Neural cell (in vitro differentiated cells): Measurements from ENCODE around the gene CTTNBP2NL. TPM values are rescaled to one million over a fixed set of nuclear protein-coding genes. Genes with fewer than 3 reads are reported as not detected.

Experiments used
- H2AFZ ChIP-seq: fragments of 200-600, 300-800 bp; sonication (generic), shearing (Covaris generic); 2 replicates; pipeline ENCODE4 v1.6.0; 2014; ENCODE audit warnings: low read depth, mild to moderate bottlenecking, antibody characterized with exemption, low read length, moderate library complexity
- H3F3A ChIP-seq: fragments of 200-600 bp; shearing (Covaris generic); 2 replicates; pipeline ENCODE4 v1.6.1; 2016; ENCODE audit warnings: mild to moderate bottlenecking, moderate library complexity, mixed read lengths, antibody characterized with exemption, low read length; ENCODE audit not compliant: insufficient read depth, poor library complexity, severe bottlenecking
- H3K27ac ChIP-seq: fragments of 200-600, 300-800 bp; sonication (generic), shearing (Covaris generic); 2 replicates; pipeline ENCODE4 v1.5.1; 2014; ENCODE audit warnings: mild to moderate bottlenecking, low read length, moderate library complexity
- H3K27me3 ChIP-seq: fragments of 300-800, 200-600 bp; sonication (generic), shearing (Covaris generic); 2 replicates; pipeline ENCODE4 v1.6.0; 2014; ENCODE audit warnings: mild to moderate bottlenecking, low read depth, low read length, moderate library complexity; ENCODE audit not compliant: insufficient read depth
- H3K36me3 ChIP-seq: fragments of 300-800, 200-600 bp; sonication (generic), shearing (Covaris generic); 2 replicates; pipeline ENCODE4 v1.5.1; 2014; ENCODE audit warnings: mild to moderate bottlenecking, antibody characterized with exemption, low read length, moderate library complexity; ENCODE audit not compliant: insufficient read depth
- H3K4me2 ChIP-seq: fragments of 300-800, 200-600 bp; sonication (generic), shearing (Covaris generic); 2 replicates; pipeline ENCODE4 v1.6.0; 2014; ENCODE audit warnings: mild to moderate bottlenecking, low read length
- H3K4me3 ChIP-seq: fragments of 300-800, 200-600 bp; sonication (generic), shearing (Covaris generic); 2 replicates; pipeline ENCODE4 v1.5.1; 2014; ENCODE audit warnings: mild to moderate bottlenecking, low read length, moderate library complexity
- H3K79me2 ChIP-seq: fragments of 200-600 bp; shearing (Covaris generic); replicated peaks from 2 replicates; pipeline ENCODE4 v1.6.0; 2014; ENCODE audit warnings: mild to moderate bottlenecking, low read length, moderate library complexity; ENCODE audit not compliant: insufficient read depth
- H3K9ac ChIP-seq: fragments of 300-800, 200-600 bp; sonication (generic), shearing (Covaris generic); 2 replicates; pipeline ENCODE4 v1.6.1; 2016; ENCODE audit warnings: mild to moderate bottlenecking, low read length, mixed read lengths
- H3K9me2 ChIP-seq: fragments of 200-600 bp; shearing (Covaris generic); 2 replicates; pipeline ENCODE4 v1.6.1; 2016; ENCODE audit warnings: mild to moderate bottlenecking, low read length, mixed read lengths; ENCODE audit not compliant: insufficient read depth
- H3K9me3 ChIP-seq: fragments of 200-600, 300-800 bp; sonication (generic), shearing (Covaris generic); 2 replicates; pipeline ENCODE4 v1.6.1; 2016; ENCODE audit warnings: mild to moderate bottlenecking, mixed run types, low read length, moderate library complexity, mixed read lengths
- H4K20me1 ChIP-seq: fragments of 200-600 bp; shearing (Covaris generic); 2 replicates; pipeline ENCODE4 v1.6.1; 2016; ENCODE audit warnings: mild to moderate bottlenecking, mixed run types; ENCODE audit not compliant: insufficient read depth
- EP300 ChIP-seq: fragments of 450-650 bp; conservative IDR thresholded peaks from 2 replicates; pipeline ENCODE4 v1.6.1; 2014; ENCODE audit warnings: antibody characterized with exemption, mild to moderate bottlenecking, moderate library complexity; ENCODE audit not compliant: poor library complexity, severe bottlenecking
- EZH2 ChIP-seq: fragments of 200-600, 300-800 bp; shearing (Covaris generic), sonication (generic); IDR thresholded peaks from 2 replicates; pipeline ENCODE4 v1.6.1; 2014; ENCODE audit warnings: antibody characterized with exemption, low read length, borderline replicate concordance, mild to moderate bottlenecking; ENCODE audit not compliant: insufficient read depth, poor library complexity, severe bottlenecking
- MXI1 ChIP-seq: fragments of 450-650 bp; conservative IDR thresholded peaks from 2 replicates; pipeline ENCODE4 v1.6.1; 2014; ENCODE audit warnings: antibody characterized with exemption, mild to moderate bottlenecking; ENCODE audit not compliant: poor library complexity, severe bottlenecking
- POLR2AphosphoS5 ChIP-seq: IDR thresholded peaks from 2 replicates; pipeline ENCODE4 v1.6.1; 2012
- RAD21 ChIP-seq: fragments of 450-650 bp; conservative IDR thresholded peaks from 2 replicates; pipeline ENCODE4 v1.6.1; 2014; ENCODE audit warnings: antibody characterized with exemption, mild to moderate bottlenecking, moderate library complexity
- REST ChIP-seq: IDR thresholded peaks from 2 replicates; pipeline ENCODE4 v1.6.1; 2012; ENCODE audit warnings: borderline replicate concordance
- SMC3 ChIP-seq: fragments of 450-650 bp; conservative IDR thresholded peaks from 2 replicates; pipeline ENCODE4 v1.6.1; 2014; ENCODE audit warnings: antibody characterized with exemption, mild to moderate bottlenecking, moderate library complexity; ENCODE audit not compliant: poor library complexity
- TAF1 ChIP-seq: IDR thresholded peaks from 2 replicates; pipeline ENCODE4 v1.6.1; 2012; ENCODE audit warnings: low read depth
- polyA plus RNA-seq: library from polyadenylated mRNA; depleted of rRNA; stranded (reverse); fragments of >200 nt; gene quantifications from 2 replicates; pipeline ENCODE4 v1.2.3, GENCODE V29; 2014
- TF ChIP-seq, protein P1 (sequence below): fragments of 450-650 bp; IDR thresholded peaks from 2 replicates; pipeline ENCODE4 v1.5.1; 2014; ENCODE audit warnings: antibody characterized with exemption, mild to moderate bottlenecking, moderate library complexity; ENCODE audit not compliant: poor library complexity, severe bottlenecking

The CTTNBP2NL gene
- polyA plus RNA-seq, 1 donor from 2014 or later, result 11.8 TPM

GRCh38 chr1:112373806-112374205 lies 22.2 kb upstream of the CTTNBP2NL start:
- no peaks in the 10 kb centered on the region for H3K9me2 ChIP-seq
- no peaks in the 10 kb centered on the region for H4K20me1 ChIP-seq
- H3K4me3 ChIP-seq, result no peak overlapping the region
- no peak overlapping the region for H3K27ac ChIP-seq
- no peaks in the 10 kb centered on the region for H3F3A ChIP-seq
- H3K79me2 ChIP-seq, result no peaks in the 10 kb centered on the region
- H3K36me3 ChIP-seq, result no peaks in the 10 kb centered on the region
- no peaks in the 10 kb centered on the region for H3K27me3 ChIP-seq
- TF ChIP-seq EP300 (no peak), REST (no peak), TAF1 (no peak), MXI1 (no peak), POLR2AphosphoS5 (no peak), SMC3 (no peak), RAD21 (no peak), EZH2 (no peak)
- TF ChIP-seq, protein P1, sequence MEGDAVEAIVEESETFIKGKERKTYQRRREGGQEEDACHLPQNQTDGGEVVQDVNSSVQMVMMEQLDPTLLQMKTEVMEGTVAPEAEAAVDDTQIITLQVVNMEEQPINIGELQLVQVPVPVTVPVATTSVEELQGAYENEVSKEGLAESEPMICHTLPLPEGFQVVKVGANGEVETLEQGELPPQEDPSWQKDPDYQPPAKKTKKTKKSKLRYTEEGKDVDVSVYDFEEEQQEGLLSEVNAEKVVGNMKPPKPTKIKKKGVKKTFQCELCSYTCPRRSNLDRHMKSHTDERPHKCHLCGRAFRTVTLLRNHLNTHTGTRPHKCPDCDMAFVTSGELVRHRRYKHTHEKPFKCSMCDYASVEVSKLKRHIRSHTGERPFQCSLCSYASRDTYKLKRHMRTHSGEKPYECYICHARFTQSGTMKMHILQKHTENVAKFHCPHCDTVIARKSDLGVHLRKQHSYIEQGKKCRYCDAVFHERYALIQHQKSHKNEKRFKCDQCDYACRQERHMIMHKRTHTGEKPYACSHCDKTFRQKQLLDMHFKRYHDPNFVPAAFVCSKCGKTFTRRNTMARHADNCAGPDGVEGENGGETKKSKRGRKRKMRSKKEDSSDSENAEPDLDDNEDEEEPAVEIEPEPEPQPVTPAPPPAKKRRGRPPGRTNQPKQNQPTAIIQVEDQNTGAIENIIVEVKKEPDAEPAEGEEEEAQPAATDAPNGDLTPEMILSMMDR, result no peak
- no peak overlapping the region for H2AFZ ChIP-seq
- no peaks in the 10 kb centered on the region for H3K9me3 ChIP-seq
- no peak overlapping the region for H3K4me2 ChIP-seq
- H3K9ac ChIP-seq, result no peak overlapping the region

GRCh38 chr1:112375701-112376100 lies 20.3 kb upstream of the CTTNBP2NL start:
- Histone ChIP-seq H3K9me2 (no peaks in the 10 kb centered on the region), H2AFZ (no peak overlapping the region), H3K36me3 (no peaks in the 10 kb centered on the region), H3K27me3 (no peaks in the 10 kb centered on the region), H3K27ac (no peak overlapping the region), H3K9ac (no peak overlapping the region), H3K4me3 (no peak overlapping the region), H3K4me2 (no peak overlapping the region), H3K79me2 (no peaks in the 10 kb centered on the region), H3F3A (no peaks in the 10 kb centered on the region), H4K20me1 (no peaks in the 10 kb centered on the region), H3K9me3 (no peaks in the 10 kb centered on the region)
- no peak for TF ChIP-seq SMC3

DNA sequence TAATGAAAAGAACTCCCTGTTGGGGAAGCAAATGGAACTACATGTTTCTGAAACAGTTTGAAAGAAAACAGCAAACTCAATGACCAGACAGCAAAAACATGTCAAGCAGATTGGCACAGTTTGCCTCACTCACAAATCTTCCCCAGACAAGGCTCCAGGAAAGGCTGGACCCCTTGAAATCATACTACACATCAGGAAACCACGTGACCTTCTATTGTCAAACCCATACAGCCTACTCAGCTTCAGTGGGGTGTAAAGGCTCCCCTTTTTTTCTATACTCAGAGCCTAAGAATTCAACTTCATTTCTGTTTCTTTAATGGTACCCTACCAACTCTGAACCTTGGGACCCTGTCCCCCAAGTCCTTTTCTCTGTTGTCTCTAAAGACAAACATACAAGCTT lies 15.7 kb upstream of the CTTNBP2NL start:
- Histone ChIP-seq H3K27ac (no peak overlapping the region), H4K20me1 (no peaks in the 10 kb centered on the region), H3K9me2 (no peaks in the 10 kb centered on the region), H2AFZ (no peak overlapping the region), H3F3A (no peaks in the 10 kb centered on the region), H3K4me2 (no peak overlapping the region), H3K79me2 (no peaks in the 10 kb centered on the region), H3K9ac (no peak overlapping the region), H3K27me3 (no peaks in the 10 kb centered on the region), H3K36me3 (no peaks in the 10 kb centered on the region), H3K9me3 (no peaks in the 10 kb centered on the region), H3K4me3 (no peak overlapping the region)
- TF ChIP-seq POLR2AphosphoS5 (no peak), RAD21 (no peak), EP300 (no peak), EZH2 (no peak), TAF1 (no peak), MXI1 (no peak), REST (no peak), SMC3 (no peak)
- TF ChIP-seq, protein P1, result no peak
